HepG2 (cell line): Measurements from ENCODE around the gene SLC7A8. TPM values are rescaled to one million over a fixed set of nuclear protein-coding genes. Genes with fewer than 3 reads are reported as not detected.

Experiments used
- ATAC-seq: fragments of 200-7000 bp; cut with Tn5 transposase; 3 replicates; pipeline ENCODE4 v1.9.1; 2020; ENCODE audit warnings: mild to moderate bottlenecking, moderate library complexity
- BruUV-seq: library from RNA; stranded (reverse); fragments of 400-500 nt; replicated peaks from 2 replicates; lab custom pipeline; 2021; lab: Mats Ljungman, UMichigan
- CTCF ChIA-PET: fragments of 300-600 bp; formaldehyde crosslinking; extraction: SDS; loops from one replicate; lab custom pipeline; 2021; ENCODE audit warnings: low total read pairs, inconsistent platforms, low intra/inter-chr PET ratio; lab: Yijun Ruan, JAX
- POLR2A ChIA-PET: fragments of 350-600 bp; sonication (Branson Sonifier 250); formaldehyde crosslinking; loops from one replicate; lab custom pipeline; 2020; ENCODE audit warnings: antibody characterized with exemption, inconsistent platforms; lab: Yijun Ruan, JAX
- DNase-seq: peaks from one replicate; pipeline ENCODE4 v3.0.0-alpha.2; 2015; ENCODE audit warnings: low spot score
- FAIRE-seq: peaks from 3 replicates; lab custom pipeline; 2011; peaks lifted over from hg19 to GRCh38; lab: Jason Lieb, UNC
- H2AFZ ChIP-seq: one replicate; pipeline ENCODE4 v1.6.1; 2011; ENCODE audit warnings: low read length, inconsistent platforms
- H3K27ac ChIP-seq: fragments of 300-600 bp; 3 replicates; pipeline ENCODE4 v1.8.0; 2011; ENCODE audit warnings: mixed run types, mild to moderate bottlenecking, mixed read lengths, low read length, inconsistent platforms; ENCODE audit not compliant: insufficient read depth; ENCODE audit errors: extremely low read length
- H3K27me3 ChIP-seq, 2 experiments: fragments of 200-600 bp in 1 of 2; 2 replicates in 1 of 2; 3 replicates in 1 of 2; pipeline versions ENCODE4 v1.6.0 to v1.8.0; 2011; ENCODE audit warnings: low read length in 2 of 2, mild to moderate bottlenecking in 2 of 2, moderate library complexity in 2 of 2, inconsistent platforms in 1 of 2; ENCODE audit not compliant: insufficient read depth in 2 of 2, control insufficient read depth in 1 of 2
- H3K36me3 ChIP-seq, 2 experiments: fragments of 200-600 bp in 1 of 2; replicated peaks in 1 of 2; 2 replicates in 1 of 2; 3 replicates in 1 of 2; pipeline versions ENCODE4 v1.5.1 to v1.8.0; 2011; ENCODE audit warnings: low read length in 2 of 2, inconsistent platforms in 1 of 2; ENCODE audit not compliant: insufficient read depth in 2 of 2, control insufficient read depth in 1 of 2
- H3K4me1 ChIP-seq: 2 replicates; pipeline ENCODE4 v1.5.1; 2012; ENCODE audit warnings: low read length, inconsistent platforms; ENCODE audit not compliant: insufficient read depth
- H3K4me2 ChIP-seq: 2 replicates; pipeline ENCODE4 v1.6.0; 2011; ENCODE audit warnings: low read depth, low read length, inconsistent platforms
- H3K4me3 ChIP-seq, 3 experiments: fragments of 200-600 bp in 1 of 3; sonication (generic), shearing (Covaris generic) in 1 of 3; replicated peaks in 1 of 3; 2 replicates each; pipeline ENCODE4 v1.5.1; 2011 to 2016; ENCODE audit warnings: low read length in 3 of 3, inconsistent platforms in 2 of 3, low read depth in 2 of 3, mild to moderate bottlenecking in 2 of 3, control low read depth in 1 of 3, mixed read lengths in 1 of 3; ENCODE audit not compliant: insufficient read depth in 1 of 3
- H3K79me2 ChIP-seq: one replicate; pipeline ENCODE4 v1.6.1; 2011; ENCODE audit warnings: low read length, inconsistent platforms; ENCODE audit not compliant: insufficient read depth
- H3K9ac ChIP-seq: 2 replicates; pipeline ENCODE4 v1.6.0; 2011; ENCODE audit warnings: mild to moderate bottlenecking, low read depth, low read length, inconsistent platforms; ENCODE audit not compliant: insufficient read depth
- H3K9me3 ChIP-seq: 2 replicates; pipeline ENCODE4 v1.5.1; 2012; ENCODE audit warnings: mild to moderate bottlenecking, low read length
- H4K20me1 ChIP-seq: 2 replicates; pipeline ENCODE4 v1.6.0; 2011; ENCODE audit warnings: inconsistent platforms, mild to moderate bottlenecking, low read length, moderate library complexity; ENCODE audit not compliant: insufficient read depth
- ATM ChIP-seq: fragments of 450-650 bp; IDR thresholded peaks from 2 replicates; pipeline ENCODE4 v1.7.1; 2017; ENCODE audit warnings: mild to moderate bottlenecking, borderline replicate concordance
- EZH2 ChIP-seq: conservative IDR thresholded peaks from 2 replicates; pipeline ENCODE4 v1.6.1; 2012; ENCODE audit warnings: mild to moderate bottlenecking, low read depth, low read length, moderate library complexity
- MXI1 ChIP-seq: IDR thresholded peaks from 3 replicates; pipeline ENCODE4 v1.6.1; 2012; ENCODE audit warnings: low read depth, low read length, inconsistent platforms, borderline replicate concordance
- PATZ1 ChIP-seq: sonication (generic); formaldehyde crosslinking; IDR thresholded peaks from 2 replicates; pipeline ENCODE4 v1.4.0; 2020; ENCODE audit warnings: missing genetic modification reagents
- SP4 ChIP-seq: sonication (generic); formaldehyde crosslinking; IDR thresholded peaks from 2 replicates; pipeline ENCODE4 v1.8.1; 2023; ENCODE audit warnings: mild to moderate bottlenecking, missing genetic modification reagents
- ZNF143 ChIP-seq: sonication (generic); formaldehyde crosslinking; IDR thresholded peaks from 2 replicates; pipeline ENCODE4 v1.4.0; 2020; ENCODE audit warnings: missing genetic modification reagents
- ZNF7 ChIP-seq: IDR thresholded peaks from 2 replicates; pipeline ENCODE4 v1.6.1; 2016; ENCODE audit warnings: missing biosample characterization, missing genetic modification reagents
- WGBS: methylation state at CpG from one replicate; pipeline ENCODE4 v1.1.6; 2017; ENCODE audit warnings: low lambda C conversion rate; 5-methylcytosine and 5-hydroxymethylcytosine counted together
- in situ Hi-C: cut with HindIII; loops from 2 replicates; pipeline ENCODE4 v1.10.0; 2017; ENCODE audit warnings: low pct_unique_long_range_greater_than_20kb; ENCODE audit not compliant: extremely low pct_ligation_motif_present
- intact Hi-C: fragments of 100-400 bp; cut with micrococcal nuclease; formaldehyde crosslinking; loops from one replicate; pipeline ENCODE4 v1.10.0; 2022; ENCODE audit not compliant: unreplicated experiment
- polyA plus RNA-seq, 8 experiments: library from polyadenylated mRNA; depleted of rRNA in 3 of 8; stranded (reverse) in 7 of 8; unstranded in 1 of 8; fragments of >200 nt; fragmentation: Illumina TruSeq in 4 of 8; extraction: Trizol in 4 of 8; gene quantifications; 2 replicates each; pipeline versions ENCODE4 v1.2.1 to v1.2.3, GENCODE V29; 2011 to 2016; ENCODE audit warnings: low read depth in 4 of 8, missing spikeins in 1 of 8, mixed read lengths in 1 of 8; ENCODE audit not compliant: insufficient read depth in 1 of 8
- total RNA-seq, 5 experiments: library from RNA; depleted of rRNA; stranded (reverse); fragments of >200 nt; fragmentation: Illumina TruSeq; extraction: Trizol; gene quantifications; 2 replicates each; pipeline ENCODE4 v1.2.3, GENCODE V29; 2016; ENCODE audit warnings: low read depth in 1 of 5

Gene SLC7A8
- total and polyA plus RNA-seq, 2 of the 13 experiments (the other 11 are each of a cell fraction or from before 2014, with no cell fraction given): 0.25 TPM; not detected in 1

GRCh38 chr14:23182372-23183157 lies 895 bp downstream of the SLC7A8 start:
- Histone ChIP-seq H3K27ac (no peak overlapping the region), H3K4me3 (no peak overlapping the region; a peak in 1 of 6 replicates), H3K79me2 (no peaks in the 10 kb centered on the region), H3K9ac (no peak overlapping the region), H3K36me3 (no peaks in the 10 kb centered on the region), H3K27me3 (peaks cover 7 to 62% of the 10 kb centered on the region in 2 experiments; a peak in 4 of 5 replicates), H3K9me3 (no peaks in the 10 kb centered on the region), H4K20me1 (no peaks in the 10 kb centered on the region), H3K4me2 (peak overlapping the region; percentile 23; the same call in 1 of the 2 replicates), H3K4me1 (peaks cover 12% of the 10 kb centered on the region), H2AFZ (no peak overlapping the region)
- no TSS peak for BruUV-seq
- no peak for TF ChIP-seq ZNF143 (CRISPR knock-in tag)
- TF ChIP-seq PATZ1 (CRISPR knock-in tag): 0 out of 2 replicates have a peak, but pooled peaks have one; percentile 35
- TF ChIP-seq ZNF7 (CRISPR knock-in tag): no peak
- TF ChIP-seq ATM: no peak
- TF ChIP-seq EZH2: peak; percentile 64
- TF ChIP-seq MXI1: no peak
- no peak for TF ChIP-seq SP4 (CRISPR knock-in tag)
- POLR2A ChIA-PET: interaction anchor here (0.7 to 2.9 kb wide), 2 partner anchors 87 to 175 kb away, joined by 3 to 8 read pairs; partner anchors contain the start of genes ACIN1 and C14orf119
- CTCF ChIA-PET: interaction anchor here (11.3 kb wide), 1 partner anchor 62 kb away, joined by 493 read pairs; the partner anchor contains the start of gene CEBPE
- WGBS: 12% methylated on average over 24 of the region's 24 CpGs
- no peak; the same call in 2 of the 3 replicates for ATAC-seq
- intact Hi-C loops (no loop called here), in situ Hi-C loops (no loop called here)
- FAIRE-seq: no peak
- DNase-seq: no peak
